ENCODE data around the gene PLEKHM3. TPM values are rescaled to one million over a fixed set of nuclear protein-coding genes. Genes with fewer than 3 reads are reported as not detected.

The PLEKHM3 gene
- total RNA-seq, 4 donors from 2014 or later = 14.9 to 28.3 (median 21.0) TPM

DNA sequence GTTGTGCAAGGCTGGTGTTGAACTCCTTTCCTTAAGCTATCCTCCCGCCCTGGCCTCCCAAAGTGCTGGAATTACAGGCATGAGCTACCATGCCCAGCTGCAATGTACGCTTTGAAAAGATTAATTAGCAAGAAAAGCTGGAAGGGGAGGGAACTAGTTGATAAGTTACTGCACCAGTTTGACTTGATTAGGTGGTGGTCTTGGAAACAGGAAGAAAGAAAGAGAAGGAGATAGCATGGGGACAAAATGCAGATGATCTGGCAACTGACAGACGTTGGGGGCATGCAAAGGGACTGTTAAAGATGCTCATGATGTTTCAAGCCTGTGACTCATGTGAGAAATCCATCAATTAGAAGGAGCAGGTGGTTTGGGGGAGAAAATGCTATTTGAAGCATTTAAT is 68.6 kb downstream of the PLEKHM3 start:
- H3K9me3 ChIP-seq = no peaks in the 10 kb centered on the region
- no peak for TF ChIP-seq EP300 (IDR thresholded peaks at IDR 0.05)
- TF ChIP-seq POLR2A (IDR thresholded peaks at IDR 0.05) = no peak
- TF ChIP-seq, protein P1, sequence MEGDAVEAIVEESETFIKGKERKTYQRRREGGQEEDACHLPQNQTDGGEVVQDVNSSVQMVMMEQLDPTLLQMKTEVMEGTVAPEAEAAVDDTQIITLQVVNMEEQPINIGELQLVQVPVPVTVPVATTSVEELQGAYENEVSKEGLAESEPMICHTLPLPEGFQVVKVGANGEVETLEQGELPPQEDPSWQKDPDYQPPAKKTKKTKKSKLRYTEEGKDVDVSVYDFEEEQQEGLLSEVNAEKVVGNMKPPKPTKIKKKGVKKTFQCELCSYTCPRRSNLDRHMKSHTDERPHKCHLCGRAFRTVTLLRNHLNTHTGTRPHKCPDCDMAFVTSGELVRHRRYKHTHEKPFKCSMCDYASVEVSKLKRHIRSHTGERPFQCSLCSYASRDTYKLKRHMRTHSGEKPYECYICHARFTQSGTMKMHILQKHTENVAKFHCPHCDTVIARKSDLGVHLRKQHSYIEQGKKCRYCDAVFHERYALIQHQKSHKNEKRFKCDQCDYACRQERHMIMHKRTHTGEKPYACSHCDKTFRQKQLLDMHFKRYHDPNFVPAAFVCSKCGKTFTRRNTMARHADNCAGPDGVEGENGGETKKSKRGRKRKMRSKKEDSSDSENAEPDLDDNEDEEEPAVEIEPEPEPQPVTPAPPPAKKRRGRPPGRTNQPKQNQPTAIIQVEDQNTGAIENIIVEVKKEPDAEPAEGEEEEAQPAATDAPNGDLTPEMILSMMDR (IDR thresholded peaks at IDR 0.05) = no peak
- TF ChIP-seq POLR2AphosphoS5 (IDR thresholded peaks at IDR 0.05) = no peak
- 88% methylated on average over 3 of the region's 3 CpGs for WGBS
- no peaks in the 10 kb centered on the region for H3K4me1 ChIP-seq
- H3K27ac ChIP-seq = no peak overlapping the region
- H3K4me3 ChIP-seq = no peak overlapping the region
- H3K36me3 ChIP-seq = no peaks in the 10 kb centered on the region
- no peak for DNase-seq (ENCODE audit: low spot score in 2 of 2)
- no peaks in the 10 kb centered on the region for H3K27me3 ChIP-seq

DNA sequence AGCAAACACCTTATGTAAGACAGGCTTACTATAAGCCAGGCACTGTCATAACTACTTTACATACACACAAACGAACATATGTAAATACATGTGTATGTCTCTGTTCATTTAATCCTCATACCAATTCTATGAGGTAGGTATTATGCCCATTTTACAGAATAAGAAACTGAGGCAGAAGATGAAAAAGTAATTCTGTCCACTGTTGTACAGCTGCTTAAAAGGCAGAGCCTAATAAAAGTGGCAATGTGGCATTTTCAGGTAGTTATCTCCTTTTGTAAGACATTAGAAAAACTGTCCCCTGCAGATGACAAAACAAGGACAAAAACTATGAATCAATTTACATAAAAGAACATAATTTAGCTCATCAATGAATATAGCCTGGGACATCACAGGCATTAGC is 69.9 kb downstream of the PLEKHM3 start:
- H3K27ac ChIP-seq = no peak overlapping the region
- no peak overlapping the region for H3K4me3 ChIP-seq
- H3K4me1 ChIP-seq = no peaks in the 10 kb centered on the region
- H3K9me3 ChIP-seq = no peaks in the 10 kb centered on the region
- H3K36me3 ChIP-seq = no peaks in the 10 kb centered on the region
- DNase-seq (ENCODE audit: low spot score in 2 of 2) = no peak
- TF ChIP-seq, protein P1 (IDR thresholded peaks at IDR 0.05) = no peak
- TF ChIP-seq POLR2AphosphoS5 (IDR thresholded peaks at IDR 0.05) = no peak
- no peaks in the 10 kb centered on the region for H3K27me3 ChIP-seq
- 90% methylated on average over 1 of the region's 1 CpG for WGBS

DNA sequence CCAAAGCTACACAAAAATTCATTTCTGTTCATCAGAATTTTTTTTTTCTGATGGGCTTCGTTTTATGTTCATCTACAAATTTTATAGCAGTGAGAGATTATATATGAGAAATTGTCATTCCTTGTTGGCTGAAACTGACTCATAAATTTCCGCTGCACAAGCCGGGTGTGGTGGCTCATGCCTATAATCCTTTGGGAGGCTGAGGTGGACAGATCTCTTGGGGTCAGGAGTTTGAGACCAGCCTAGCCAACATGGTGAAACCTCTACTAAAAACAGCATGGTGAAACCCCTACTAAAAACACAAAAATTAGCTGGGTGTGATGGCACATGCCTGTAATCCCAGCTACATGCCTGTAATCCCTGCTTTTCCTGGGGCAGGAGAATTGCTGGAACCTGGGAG is 72.0 kb downstream of the PLEKHM3 start:
- H3K36me3 ChIP-seq = no peaks in the 10 kb centered on the region
- no peak for TF ChIP-seq POLR2A (IDR thresholded peaks at IDR 0.05)
- no peak for TF ChIP-seq POLR2AphosphoS5 (IDR thresholded peaks at IDR 0.05)
- no peak for TF ChIP-seq EP300 (IDR thresholded peaks at IDR 0.05)
- TF ChIP-seq, protein P1 (IDR thresholded peaks at IDR 0.05) = no peak
- DNase-seq (ENCODE audit: low spot score in 2 of 2) = no peak
- no peaks in the 10 kb centered on the region for H3K27me3 ChIP-seq
- no peaks in the 10 kb centered on the region for H3K9me3 ChIP-seq
- no peak overlapping the region for H3K4me3 ChIP-seq
- H3K27ac ChIP-seq = no peak overlapping the region
- H3K4me1 ChIP-seq = no peaks in the 10 kb centered on the region
- 95% methylated on average over 3 of the region's 3 CpGs for WGBS

DNA sequence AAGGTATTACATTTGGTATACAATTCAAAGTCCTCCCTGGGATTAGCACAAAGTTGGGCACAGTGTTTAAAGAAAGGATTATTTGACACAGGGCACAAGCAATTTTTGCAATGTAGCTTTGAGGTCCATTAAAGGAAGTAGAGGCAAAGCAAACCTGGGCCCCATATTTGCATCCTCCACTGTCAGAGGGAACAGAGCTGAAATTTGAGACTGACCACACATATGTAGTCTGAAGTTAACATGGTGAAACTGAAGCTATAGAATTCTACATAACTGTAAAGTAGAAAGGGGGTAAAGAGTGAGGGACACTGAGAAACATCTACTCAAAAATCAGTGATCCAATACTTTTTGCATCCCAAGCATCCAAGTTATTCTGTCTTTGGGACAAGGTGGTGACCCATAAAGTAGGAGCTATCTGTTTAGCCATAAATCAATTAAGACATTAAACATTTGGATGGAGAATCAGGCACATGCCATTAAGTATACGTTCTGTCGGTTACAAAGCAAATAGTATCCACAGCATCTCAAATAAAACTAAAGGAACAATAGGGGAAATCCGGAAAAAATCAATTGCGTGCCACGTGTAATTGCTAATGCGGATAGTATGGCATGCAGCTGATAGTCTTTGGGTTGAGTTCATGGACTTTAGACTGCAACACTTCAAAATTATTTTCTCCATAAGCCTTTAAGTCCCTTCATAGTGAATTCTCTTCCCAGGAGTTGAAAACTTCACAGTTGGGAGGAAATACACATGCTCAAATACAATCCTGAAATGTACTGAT is 72.6 kb downstream of the PLEKHM3 start:
- H3K27me3 ChIP-seq = no peaks in the 10 kb centered on the region
- no peaks in the 10 kb centered on the region for H3K4me1 ChIP-seq
- H3K4me3 ChIP-seq = no peak overlapping the region
- H3K27ac ChIP-seq = no peak overlapping the region
- DNase-seq (ENCODE audit: low spot score in 2 of 2) = no peak
- H3K9me3 ChIP-seq = no peaks in the 10 kb centered on the region
- TF ChIP-seq POLR2AphosphoS5 (IDR thresholded peaks at IDR 0.05) (no peak), EP300 (IDR thresholded peaks at IDR 0.05) (no peak), POLR2A (IDR thresholded peaks at IDR 0.05) (no peak)
- TF ChIP-seq, protein P1 (IDR thresholded peaks at IDR 0.05) = no peak
- 92% methylated on average over 6 of the region's 6 CpGs for WGBS
- no peaks in the 10 kb centered on the region for H3K36me3 ChIP-seq

DNA sequence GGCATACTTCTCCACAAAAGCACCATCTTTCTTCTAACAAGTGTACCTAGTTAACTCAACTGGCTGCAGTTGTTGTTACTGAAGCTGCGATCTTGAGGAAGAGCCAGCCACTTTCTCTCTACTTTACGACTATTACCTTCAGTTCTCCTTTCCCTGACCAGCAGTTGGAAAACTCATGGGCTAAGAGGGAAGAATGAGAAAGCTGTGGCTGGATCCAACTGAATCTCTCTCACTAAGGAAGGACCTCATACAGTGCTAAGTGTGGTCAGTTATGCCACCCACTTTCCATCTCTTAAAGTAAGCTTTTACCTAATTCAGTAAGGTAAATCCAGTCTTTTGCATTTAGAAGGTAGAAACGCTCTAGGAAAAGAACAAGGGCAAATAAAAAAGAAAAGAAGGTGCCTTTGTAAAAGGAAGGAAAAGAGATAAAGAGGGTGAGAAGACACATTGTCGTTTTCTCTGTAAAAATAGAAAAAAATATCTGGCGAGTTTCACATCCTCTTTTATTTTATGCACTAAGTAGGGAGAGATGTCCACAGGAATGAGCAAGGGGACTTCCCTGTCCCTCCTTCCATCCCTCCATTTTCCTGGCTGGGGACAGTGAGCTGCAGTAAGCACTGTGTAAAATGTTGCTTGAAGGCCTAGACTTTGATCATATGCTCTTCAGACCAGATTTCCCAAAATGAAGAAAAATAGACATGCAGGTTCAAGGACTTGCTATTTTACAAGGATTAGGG is 73.4 kb downstream of the PLEKHM3 start:
- no peak for DNase-seq (ENCODE audit: low spot score in 2 of 2)

More for the DNA sequence above, 73.4 kb downstream of the PLEKHM3 start:
- no peaks in the 10 kb centered on the region for H3K9me3 ChIP-seq
- no peak overlapping the region for H3K27ac ChIP-seq
- WGBS = 86% methylated on average over 5 of the region's 5 CpGs
- no peaks in the 10 kb centered on the region for H3K36me3 ChIP-seq
- no peak for TF ChIP-seq EP300 (IDR thresholded peaks at IDR 0.05)
- TF ChIP-seq, protein P1 (IDR thresholded peaks at IDR 0.05) = no peak
- TF ChIP-seq POLR2AphosphoS5 (IDR thresholded peaks at IDR 0.05) = no peak
- TF ChIP-seq POLR2A (IDR thresholded peaks at IDR 0.05) = no peak
- no peaks in the 10 kb centered on the region for H3K27me3 ChIP-seq
- H3K4me3 ChIP-seq = no peak overlapping the region
- H3K4me1 ChIP-seq = no peaks in the 10 kb centered on the region
